ENCODE data around the gene STEAP2.

- TF ChIP-seq, protein P1, sequence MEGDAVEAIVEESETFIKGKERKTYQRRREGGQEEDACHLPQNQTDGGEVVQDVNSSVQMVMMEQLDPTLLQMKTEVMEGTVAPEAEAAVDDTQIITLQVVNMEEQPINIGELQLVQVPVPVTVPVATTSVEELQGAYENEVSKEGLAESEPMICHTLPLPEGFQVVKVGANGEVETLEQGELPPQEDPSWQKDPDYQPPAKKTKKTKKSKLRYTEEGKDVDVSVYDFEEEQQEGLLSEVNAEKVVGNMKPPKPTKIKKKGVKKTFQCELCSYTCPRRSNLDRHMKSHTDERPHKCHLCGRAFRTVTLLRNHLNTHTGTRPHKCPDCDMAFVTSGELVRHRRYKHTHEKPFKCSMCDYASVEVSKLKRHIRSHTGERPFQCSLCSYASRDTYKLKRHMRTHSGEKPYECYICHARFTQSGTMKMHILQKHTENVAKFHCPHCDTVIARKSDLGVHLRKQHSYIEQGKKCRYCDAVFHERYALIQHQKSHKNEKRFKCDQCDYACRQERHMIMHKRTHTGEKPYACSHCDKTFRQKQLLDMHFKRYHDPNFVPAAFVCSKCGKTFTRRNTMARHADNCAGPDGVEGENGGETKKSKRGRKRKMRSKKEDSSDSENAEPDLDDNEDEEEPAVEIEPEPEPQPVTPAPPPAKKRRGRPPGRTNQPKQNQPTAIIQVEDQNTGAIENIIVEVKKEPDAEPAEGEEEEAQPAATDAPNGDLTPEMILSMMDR (conservative IDR thresholded peaks at IDR 0.05; ENCODE audit: low read depth, low read length), result no peak
- no peak for TF ChIP-seq EZH2 (IDR thresholded peaks at IDR 0.05; ENCODE audit: borderline replicate concordance, low read depth, low read length, poor library complexity, severe bottlenecking)
These were observed 14.1 kb downstream of the STEAP2 start for GRCh38 chr7:90225601-90226000.
